Karpas-422 (cell line): ENCODE data around the gene BRMS1L. TPM values are rescaled to one million over a fixed set of nuclear protein-coding genes. Genes with fewer than 3 reads are reported as not detected.

ENCODE experiments used
- DNase-seq: peaks from one replicate; pipeline ENCODE4 v3.0.0-alpha.2; 2015
- H2AFZ ChIP-seq: fragments of 200-600 bp; sonication (generic); 2 replicates; pipeline ENCODE4 v1.6.1; 2014; ENCODE audit warnings: antibody characterized with exemption, low read length, mixed read lengths
- H3K27ac ChIP-seq: fragments of 200-600 bp; sonication (generic); 2 replicates; pipeline ENCODE4 v1.5.1; 2014; ENCODE audit warnings: mild to moderate bottlenecking, low read length, moderate library complexity
- H3K27me3 ChIP-seq: fragments of 200-600 bp; sonication (generic); 2 replicates; pipeline ENCODE4 v1.6.1; 2014; ENCODE audit warnings: low read length, mixed read lengths
- H3K36me3 ChIP-seq: fragments of 200-600 bp; sonication (generic); 2 replicates; pipeline ENCODE4 v1.6.1; 2014; ENCODE audit warnings: low read length, mixed read lengths; ENCODE audit not compliant: insufficient read depth
- H3K4me1 ChIP-seq: fragments of 200-600 bp; sonication (generic); 2 replicates; pipeline ENCODE4 v1.6.1; 2014; ENCODE audit warnings: mild to moderate bottlenecking, low read length, mixed read lengths
- H3K4me2 ChIP-seq: fragments of 200-600 bp; sonication (generic); 2 replicates; pipeline ENCODE4 v1.6.1; 2014; ENCODE audit warnings: low read length, low read depth, mild to moderate bottlenecking; ENCODE audit not compliant: poor library complexity, severe bottlenecking
- H3K4me3 ChIP-seq: fragments of 200-600 bp; sonication (generic); 2 replicates; pipeline ENCODE4 v1.5.1; 2014; ENCODE audit warnings: mild to moderate bottlenecking, antibody characterized with exemption, low read length, mixed read lengths
- H3K79me2 ChIP-seq: fragments of 200-600 bp; sonication (generic); 2 replicates; pipeline ENCODE4 v1.6.1; 2014; ENCODE audit warnings: mild to moderate bottlenecking, low read length, mixed read lengths
- H3K9ac ChIP-seq: fragments of 200-600 bp; sonication (generic); 2 replicates; pipeline ENCODE4 v1.6.0; 2014; ENCODE audit warnings: low read length
- H3K9me2 ChIP-seq: fragments of 200-600 bp; sonication (generic), shearing (Covaris generic); replicated peaks from 2 replicates; pipeline ENCODE4 v1.6.0; 2014; ENCODE audit warnings: mild to moderate bottlenecking, low read length, moderate library complexity; ENCODE audit not compliant: insufficient read depth
- H3K9me3 ChIP-seq: fragments of 300-700, 200-600 bp; sonication (generic); 2 replicates; pipeline ENCODE4 v1.6.1; 2014; ENCODE audit warnings: low read length, mixed read lengths
- H4K20me1 ChIP-seq: fragments of 200-600 bp; sonication (generic); 2 replicates; pipeline ENCODE4 v1.6.1; 2014; ENCODE audit warnings: mild to moderate bottlenecking, antibody characterized with exemption, low read length, low read depth; ENCODE audit not compliant: insufficient read depth
- total RNA-seq: library from RNA; depleted of rRNA; stranded (reverse); fragments of >200 nt; shearing (Covaris generic); gene quantifications from 2 replicates; pipeline ENCODE4 v1.2.3, GENCODE V29; 2014; ENCODE audit warnings: low replicate concordance; rRNA removed

Gene BRMS1L
- total RNA-seq, 1 experiment from 2014 or later, result 22.7 TPM

GRCh38 chr14:35911097-35911496 lies 85.0 kb downstream of the BRMS1L start:
- no peak for DNase-seq

GRCh38 chr14:35915185-35915584 lies 89.0 kb downstream of the BRMS1L start:
- no peaks in the 10 kb centered on the region for H3K4me1 ChIP-seq
- no peak overlapping the region for H2AFZ ChIP-seq
- H3K27me3 ChIP-seq, result no peaks in the 10 kb centered on the region
- H3K4me2 ChIP-seq, result no peak overlapping the region
- no peaks in the 10 kb centered on the region for H4K20me1 ChIP-seq
- DNase-seq, result no peak
- H3K79me2 ChIP-seq, result no peaks in the 10 kb centered on the region
- H3K9ac ChIP-seq, result no peak overlapping the region
- H3K9me2 ChIP-seq, result no peaks in the 10 kb centered on the region
- H3K9me3 ChIP-seq, result 0 out of 2 replicates have a peak, but pooled peaks cover 3% of the 10 kb centered on the region
- H3K36me3 ChIP-seq, result no peaks in the 10 kb centered on the region; the same call in 1 of the 2 replicates
- no peak overlapping the region for H3K4me3 ChIP-seq
- H3K27ac ChIP-seq, result no peak overlapping the region

More at GRCh38 chr14:35911097-35911496, 85.0 kb downstream of the BRMS1L start:
- Histone ChIP-seq H3K4me1 (no peaks in the 10 kb centered on the region), H3K9me3 (no peaks in the 10 kb centered on the region), H3K9ac (no peak overlapping the region), H3K4me2 (no peak overlapping the region), H4K20me1 (no peaks in the 10 kb centered on the region), H2AFZ (0 out of 2 replicates have a peak overlapping the region, but pooled peaks have one; percentile 38), H3K36me3 (no peaks in the 10 kb centered on the region), H3K9me2 (no peaks in the 10 kb centered on the region), H3K79me2 (no peaks in the 10 kb centered on the region), H3K27me3 (no peaks in the 10 kb centered on the region), H3K4me3 (no peak overlapping the region), H3K27ac (no peak overlapping the region)

- Histone ChIP-seq H3K9me3 (0 out of 2 replicates have a peak, but pooled peaks cover 3% of the 10 kb centered on the region), H3K9ac (no peak overlapping the region), H3K27me3 (no peaks in the 10 kb centered on the region), H3K79me2 (no peaks in the 10 kb centered on the region), H3K36me3 (no peaks in the 10 kb centered on the region; the same call in 1 of the 2 replicates), H3K27ac (no peak overlapping the region), H3K4me3 (no peak overlapping the region), H3K4me2 (no peak overlapping the region), H3K4me1 (no peaks in the 10 kb centered on the region), H3K9me2 (no peaks in the 10 kb centered on the region), H4K20me1 (no peaks in the 10 kb centered on the region), H2AFZ (no peak overlapping the region)
- DNase-seq, result no peak
These were observed 89.6 kb downstream of the BRMS1L start for GRCh38 chr14:35915775-35916174.

Other genes with a start within 250 kb of the BRMS1L start
- gene RALGAPA1, start 17.0 kb upstream of the BRMS1L start, total RNA-seq, result 54.3 and 138 TPM in 2 replicates